Stimulated activated CD4-positive, alpha-beta T cell treated with anti-CD3 and anti-CD28 coated beads, Interleukin-1b, Interleukin-23, amount 100 ng/mL, for 1 hour (primary cell): ENCODE data around the gene SLC1A6.
"Not testable (repeated sequence)": the region's sequence is repeated elsewhere in the genome, so short reads cannot be mapped to it uniquely, and the experiment has no call there.

Experiments used
- DNase-seq, 2 donors: peaks; one replicate each; pipeline ENCODE4 v3.0.0-alpha.2; 2020; ENCODE audit warnings: low read depth in 2 of 2

SLC1A6 gene

GRCh38 chr19:14957464-14957863, 22.2 kb downstream of the SLC1A6 start:
- DNase-seq, result no peak

- DNase-seq, result no peak
Measured at GRCh38 chr19:14954071-14954655, 25.5 kb downstream of the SLC1A6 start.

- DNase-seq, result no peak
Measured at GRCh38 chr19:14952767-14953166, 26.9 kb downstream of the SLC1A6 start.

GRCh38 chr19:14950421-14950820, 29.2 kb downstream of the SLC1A6 start:
- DNase-seq, result no peak

- no peak for DNase-seq
Measured at GRCh38 chr19:14949876-14950275, 29.8 kb downstream of the SLC1A6 start.

- DNase-seq, result not testable (repeated sequence)
Measured at GRCh38 chr19:14949413-14949812, 30.3 kb downstream of the SLC1A6 start.

- DNase-seq, result no peak
Measured at GRCh38 chr19:14944456-14944855, 35.2 kb downstream of the SLC1A6 start.

- no peak for DNase-seq
Measured at GRCh38 chr19:14943601-14944000, 36.1 kb downstream of the SLC1A6 start.

- no peak for DNase-seq
Measured at GRCh38 chr19:14941189-14941588, 38.5 kb downstream of the SLC1A6 start, which contains the start of gene OR7C2. Gene OR7C2 (plus strand): TSS chr19:14941489. CDS start chr19:14941489, 0 bp downstream.

- no peak for DNase-seq
Measured at GRCh38 chr19:14940266-14940665, 39.4 kb downstream of the SLC1A6 start.

GRCh38 chr19:14933506-14933905, 46.2 kb downstream of the SLC1A6 start:
- DNase-seq, result no peak

- DNase-seq, result no peak
Measured at GRCh38 chr19:14916848-14917247, 62.8 kb downstream of the SLC1A6 start.

- no peak for DNase-seq
Measured at GRCh38 chr19:14915116-14915515, 64.5 kb downstream of the SLC1A6 start.

- no peak for DNase-seq
Measured at GRCh38 chr19:14906711-14907110, 73.0 kb downstream of the SLC1A6 start.

GRCh38 chr19:14901675-14902260, 77.9 kb downstream of the SLC1A6 start:
- no peak for DNase-seq
